HG02759 (cell line): ENCODE results near the gene FAM32A.
"Not testable (repeated sequence)": the region's sequence is repeated elsewhere in the genome, so short reads cannot be mapped to it uniquely, and the experiment has no call there.

Experiments used
- ATAC-seq: cut with Tn5 transposase; IDR thresholded peaks from one replicate; pipeline ENCODE4 v1.9.1; 2021; ENCODE audit warnings: mild to moderate bottlenecking, moderate library complexity; ENCODE audit not compliant: unreplicated experiment

Gene FAM32A

DNA sequence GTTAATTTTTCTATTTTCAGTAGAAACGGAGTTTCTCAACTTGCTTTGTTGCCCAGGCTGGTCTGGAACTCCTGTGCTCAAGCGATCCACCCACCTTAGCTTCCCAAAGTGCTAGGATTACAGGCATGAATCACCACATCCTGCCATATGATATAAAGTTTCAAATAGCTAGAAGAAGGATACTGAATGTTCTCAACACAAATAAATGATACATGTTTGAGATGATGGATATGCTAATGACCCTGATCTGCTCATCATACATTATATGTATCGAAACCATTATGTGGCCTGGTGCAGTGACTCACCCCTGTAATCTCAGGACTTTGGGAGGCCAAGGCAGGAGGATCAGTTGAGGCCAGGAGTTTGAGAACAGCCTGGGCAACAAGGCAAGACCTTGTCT is 23.4 kb upstream of the FAM32A start:
- no peak for ATAC-seq

- ATAC-seq: no peak
These were observed 20.9 kb upstream of the FAM32A start for GRCh38 chr19:16164222-16164890.

- ATAC-seq: no peak
These were observed 18.8 kb upstream of the FAM32A start for GRCh38 chr19:16166417-16166816.

- ATAC-seq: no peak
These were observed 18.2 kb upstream of the FAM32A start for GRCh38 chr19:16167055-16167454.

GRCh38 chr19:16168465-16169081 is 16.6 kb upstream of the FAM32A start:
- no peak for ATAC-seq

- no peak for ATAC-seq
These were observed 15.1 kb upstream of the FAM32A start for GRCh38 chr19:16170134-16170533.

DNA sequence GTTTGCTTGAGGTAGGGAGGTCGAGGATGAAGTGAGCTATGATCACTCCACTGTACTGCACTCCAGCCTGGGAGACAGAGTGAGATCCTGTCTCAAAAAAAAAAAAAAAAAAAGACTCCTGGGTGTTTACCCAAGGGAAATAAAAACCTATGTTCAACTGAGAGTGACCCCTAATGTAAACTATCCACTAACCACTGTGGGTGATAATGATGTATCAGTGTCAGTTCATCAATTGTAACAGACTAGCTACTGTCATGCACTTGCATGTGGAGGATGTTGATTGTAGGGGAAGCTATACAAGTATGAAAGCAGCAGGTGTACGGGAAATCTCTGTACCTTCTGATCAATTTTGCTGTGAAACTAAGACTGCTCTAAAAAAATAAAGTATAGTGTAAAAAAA is 9.3 kb upstream of the FAM32A start:
- no peak for ATAC-seq

DNA sequence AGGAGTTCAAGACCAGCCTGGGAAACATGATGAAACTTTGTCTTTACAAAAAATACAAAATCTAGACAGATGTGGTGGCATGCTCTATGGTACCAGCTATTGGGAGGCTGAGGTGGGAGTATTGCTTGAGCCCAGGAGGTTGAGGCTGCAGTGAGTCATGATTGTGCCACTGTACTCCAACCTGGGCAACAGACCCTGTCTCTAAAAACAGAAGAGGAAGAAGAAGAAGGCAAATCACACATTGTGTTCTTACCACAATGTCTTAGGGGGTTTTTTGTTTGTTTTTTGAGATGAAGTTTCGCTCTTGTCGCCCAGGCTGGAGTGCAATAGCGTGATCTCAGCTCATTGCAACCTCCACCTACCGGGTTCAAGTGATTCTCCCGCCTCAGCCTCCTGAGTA is 6.3 kb upstream of the FAM32A start:
- not testable (repeated sequence) for ATAC-seq

DNA sequence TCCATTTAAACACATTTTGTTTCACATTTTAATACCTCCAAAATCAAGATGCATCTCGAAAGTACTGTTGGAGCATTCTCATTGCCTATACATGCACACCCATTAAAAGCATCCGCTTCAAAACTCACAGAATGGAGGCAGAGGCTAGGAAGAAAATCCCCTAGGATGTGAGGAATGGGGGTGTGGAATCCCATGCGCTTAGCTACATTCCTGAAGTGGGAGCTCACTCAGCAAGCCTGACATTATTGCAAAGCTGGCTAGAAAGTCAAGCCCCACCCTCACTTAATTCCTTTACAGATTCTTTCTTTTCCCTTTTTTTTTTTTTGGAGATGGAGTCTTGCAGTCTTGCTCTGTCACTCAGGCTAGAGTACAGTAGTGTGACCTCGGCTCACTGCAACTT is 4.6 kb upstream of the FAM32A start:
- ATAC-seq: no peak

- ATAC-seq: no peak
These were observed 516 bp upstream of the FAM32A start for GRCh38 chr19:16184665-16185122.

DNA sequence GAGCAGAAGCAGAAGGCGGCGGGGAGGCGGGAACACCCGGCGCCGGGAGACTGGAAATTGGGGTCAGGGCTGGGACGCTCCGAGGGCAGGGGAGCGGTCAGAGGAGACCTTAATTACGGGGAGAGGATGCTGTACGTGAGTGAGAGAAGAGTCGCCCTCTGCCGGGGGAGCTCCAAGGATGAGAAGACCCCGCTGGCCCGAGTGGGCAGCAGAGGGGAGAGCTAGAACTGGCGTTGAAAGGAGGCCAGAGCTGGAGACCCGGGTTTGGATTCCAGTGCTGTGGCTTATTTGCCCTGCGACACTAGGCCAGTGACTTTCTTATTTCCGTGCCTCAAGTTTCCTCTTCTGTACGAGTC is 536 bp downstream of the FAM32A start:
- ATAC-seq: peak; percentile 10

GRCh38 chr19:16188521-16188920 is 3.3 kb downstream of the FAM32A start:
- no peak for ATAC-seq

- no peak for ATAC-seq
These were observed 5.0 kb downstream of the FAM32A start for GRCh38 chr19:16190198-16190597.

DNA sequence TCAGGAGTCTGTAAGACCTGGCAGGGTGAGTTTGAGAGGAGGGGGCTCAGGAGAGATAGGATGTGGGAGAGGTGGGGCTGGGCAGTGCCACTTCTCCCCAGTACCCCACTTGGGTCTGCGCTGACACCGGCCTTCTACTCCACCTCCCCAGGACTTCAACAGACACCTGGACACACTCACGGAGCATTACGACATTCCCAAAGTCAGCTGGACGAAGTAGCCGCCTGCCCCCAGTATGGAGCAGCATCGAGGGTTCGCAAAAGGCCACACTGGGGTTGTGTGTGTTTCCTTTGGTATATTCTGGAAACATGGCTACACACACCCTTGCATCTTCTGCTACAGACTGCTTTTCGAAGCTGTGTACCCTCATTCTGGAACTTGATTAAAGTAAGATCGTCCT is 5.5 kb downstream of the FAM32A start:
- ATAC-seq: no peak

DNA sequence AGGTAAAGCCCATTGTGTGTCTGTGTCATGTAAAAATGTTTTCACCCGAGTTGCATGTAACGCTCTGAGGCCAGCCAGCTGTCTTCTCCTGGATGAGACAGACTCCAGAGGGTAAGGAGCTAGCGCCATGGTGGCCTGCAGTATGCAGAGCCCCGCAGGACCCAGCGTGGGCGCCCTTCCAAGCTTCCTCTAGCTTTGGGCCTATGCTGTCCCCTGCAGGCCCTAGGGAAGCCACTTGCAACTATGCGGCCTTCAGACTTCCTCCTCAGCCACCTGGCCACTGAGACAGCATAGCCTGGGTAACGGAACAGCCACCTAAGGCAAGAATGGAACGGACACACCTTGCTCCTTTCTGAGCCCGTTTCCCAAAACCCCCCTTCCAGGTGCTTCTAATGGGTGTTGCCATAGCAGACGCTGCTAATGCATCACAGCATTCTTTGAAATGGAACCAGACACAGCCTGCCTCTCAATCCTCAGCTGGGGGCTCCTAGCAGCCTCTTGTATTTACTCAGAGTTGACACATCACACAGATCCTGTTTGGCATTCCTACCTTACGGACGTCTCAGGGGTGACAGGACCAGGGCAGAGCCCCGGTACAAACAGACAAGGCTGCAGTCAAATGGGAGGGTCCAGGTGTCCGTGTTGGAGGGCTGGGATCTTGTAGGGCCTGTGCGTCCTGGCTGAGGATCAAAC is 6.2 kb downstream of the FAM32A start:
- ATAC-seq: no peak

DNA sequence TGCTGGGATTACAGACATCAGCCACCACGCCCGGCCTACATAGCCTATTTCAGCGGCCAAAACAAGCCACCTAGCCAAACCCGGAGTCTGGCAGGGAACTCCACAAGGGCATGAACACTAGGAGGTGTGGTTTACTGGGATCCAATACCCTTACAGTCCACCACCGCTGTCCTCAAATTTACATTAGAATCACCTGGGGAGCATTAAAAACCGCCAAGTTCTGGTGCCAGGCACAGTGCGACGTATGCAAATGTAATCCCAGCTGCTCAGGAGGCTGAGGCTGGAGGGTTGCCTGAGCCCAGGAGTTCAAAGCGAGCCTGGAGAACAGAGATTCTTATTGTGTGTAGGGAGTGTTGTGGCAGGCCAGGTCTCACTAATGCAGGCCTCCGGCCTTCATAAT is 8.3 kb downstream of the FAM32A start:
- no peak for ATAC-seq

GRCh38 chr19:16197188-16197621 is 12.0 kb downstream of the FAM32A start:
- no peak for ATAC-seq

GRCh38 chr19:16197622-16198369 is 12.6 kb downstream of the FAM32A start, which contains the start of gene AP1M1:
Gene AP1M1 (plus strand): TSS chr19:16197911. CDS start chr19:16198027, 116 bp downstream.
- peak; percentile 86 for ATAC-seq

GRCh38 chr19:16198370-16198651 is 13.1 kb downstream of the FAM32A start:
- no peak for ATAC-seq

DNA sequence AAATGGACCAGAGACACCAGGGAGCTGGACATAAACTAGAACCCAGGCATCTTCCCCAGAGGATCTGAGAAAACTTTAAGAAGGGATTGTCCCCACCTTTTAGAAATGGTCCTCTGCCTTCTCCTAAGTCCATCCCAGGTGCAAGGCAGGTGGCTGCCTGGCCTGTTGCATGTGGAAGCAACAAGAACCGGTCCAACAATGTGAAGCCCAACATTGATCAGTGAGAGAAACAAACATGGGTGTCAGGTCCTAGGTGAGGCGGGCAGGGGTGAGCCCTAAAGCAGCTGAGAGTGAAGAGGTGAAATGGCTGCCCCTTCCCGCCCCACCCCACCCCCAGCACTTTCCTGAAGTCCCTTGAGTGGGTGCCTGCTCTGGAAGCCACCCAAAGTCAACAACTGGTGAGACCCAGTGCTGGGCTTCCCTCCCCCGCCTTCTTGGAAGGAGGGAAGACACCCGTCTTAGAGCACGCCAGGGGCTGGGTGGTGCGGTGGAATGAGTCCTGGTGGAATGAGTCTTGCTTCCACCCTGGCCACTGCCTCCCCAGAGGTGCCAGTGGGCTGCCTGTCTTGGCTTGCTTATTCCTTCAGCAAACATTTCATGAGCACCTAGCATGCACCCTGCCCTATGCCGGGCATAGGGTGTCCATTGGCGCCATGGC is 14.2 kb downstream of the FAM32A start:
- no peak for ATAC-seq
